ENCODE measurements around the gene TRABD2B. TPM values are rescaled to one million over a fixed set of nuclear protein-coding genes. Genes with fewer than 3 reads are reported as not detected.

TRABD2B gene
- total RNA-seq, 6 donors from 2014 or later: under 0.01 to 2.1 (median 0.62) TPM

- DNase-seq (no peak), ATAC-seq (ENCODE audit: low FRiP score in 2 of 2) (no peak)
- TF ChIP-seq EP300 (IDR thresholded peaks at IDR 0.05) (no peak), POLR2A (IDR thresholded peaks at IDR 0.05) (no peak), CTCF (IDR thresholded peaks at IDR 0.05) (no peak), POLR2AphosphoS5 (IDR thresholded peaks at IDR 0.05) (no peak)
- Histone ChIP-seq H3K4me3 (no peak overlapping the region), H3K4me1 (no peaks in the 10 kb centered on the region), H3K27me3 (no peaks in the 10 kb centered on the region), H3K27ac (no peak overlapping the region), H3K36me3 (no peaks in the 10 kb centered on the region), H3K9me3 (no peaks in the 10 kb centered on the region)
- 75 to 80% methylated on average over 10 of the region's 10 CpGs for WGBS, 2 donors
Observed at GRCh38 chr1:47843781-47844557, 153.2 kb downstream of the TRABD2B start.

GRCh38 chr1:47843059-47843458 lies 154.1 kb downstream of the TRABD2B start:
- Histone ChIP-seq H3K27ac (no peak overlapping the region), H3K4me3 (no peak overlapping the region), H3K9me3 (no peaks in the 10 kb centered on the region), H3K36me3 (no peaks in the 10 kb centered on the region), H3K4me1 (no peaks in the 10 kb centered on the region), H3K27me3 (no peaks in the 10 kb centered on the region)
- 76 to 83% methylated on average over 6 of the region's 6 CpGs for WGBS, 2 donors
- ATAC-seq (ENCODE audit: low FRiP score in 2 of 2) (no peak), DNase-seq (no peak)
- no peak for TF ChIP-seq EP300 (IDR thresholded peaks at IDR 0.05)
- TF ChIP-seq POLR2A (IDR thresholded peaks at IDR 0.05): no peak
- TF ChIP-seq POLR2AphosphoS5 (IDR thresholded peaks at IDR 0.05): no peak
- no peak for TF ChIP-seq CTCF (IDR thresholded peaks at IDR 0.05)

- Histone ChIP-seq H3K27me3 (no peaks in the 10 kb centered on the region), H3K27ac (no peak overlapping the region), H3K4me3 (no peak overlapping the region), H3K36me3 (no peaks in the 10 kb centered on the region), H3K4me1 (no peaks in the 10 kb centered on the region), H3K9me3 (no peaks in the 10 kb centered on the region)
- TF ChIP-seq POLR2AphosphoS5 (IDR thresholded peaks at IDR 0.05) (no peak), POLR2A (IDR thresholded peaks at IDR 0.05) (no peak), CTCF (IDR thresholded peaks at IDR 0.05) (no peak), EP300 (IDR thresholded peaks at IDR 0.05) (no peak)
- 64 to 77% methylated on average over 4 to 5 of the region's 5 CpGs for WGBS, 2 donors
- no peak for ATAC-seq (ENCODE audit: low FRiP score in 2 of 2)
- DNase-seq: no peak
Observed at GRCh38 chr1:47842228-47842919, 154.8 kb downstream of the TRABD2B start.

- no peak for ATAC-seq (ENCODE audit: low FRiP score in 2 of 2)
- DNase-seq: no peak
Observed at GRCh38 chr1:47841356-47841755, 155.8 kb downstream of the TRABD2B start.

More at GRCh38 chr1:47841356-47841755, 155.8 kb downstream of the TRABD2B start:
- H3K27me3 ChIP-seq: no peaks in the 10 kb centered on the region
- H3K4me1 ChIP-seq: no peaks in the 10 kb centered on the region
- H3K4me3 ChIP-seq: no peak overlapping the region
- no peaks in the 10 kb centered on the region for H3K36me3 ChIP-seq
- H3K27ac ChIP-seq: no peak overlapping the region
- WGBS, 2 donors: 80 to 83% methylated on average over 3 of the region's 3 CpGs
- TF ChIP-seq POLR2A (IDR thresholded peaks at IDR 0.05): no peak
- no peak for TF ChIP-seq POLR2AphosphoS5 (IDR thresholded peaks at IDR 0.05)
- no peak for TF ChIP-seq CTCF (IDR thresholded peaks at IDR 0.05)
- TF ChIP-seq EP300 (IDR thresholded peaks at IDR 0.05): no peak
- H3K9me3 ChIP-seq: no peaks in the 10 kb centered on the region

Data from upper lobe of left lung (tissue), 6 donors.